PC-3 (cell line): ENCODE data around the gene OSBPL8. TPM values are rescaled to one million over a fixed set of nuclear protein-coding genes. Genes with fewer than 3 reads are reported as not detected.

Source experiments
- ATAC-seq: fragments of 200-7000 bp; cut with Tn5 transposase; 2 replicates; pipeline ENCODE4 v1.9.1; 2020; ENCODE audit warnings: mild to moderate bottlenecking, moderate library complexity
- BruUV-seq: library from RNA; stranded (reverse); fragments of 400-500 nt; replicated peaks from 2 replicates; lab custom pipeline; 2021; lab: Mats Ljungman, UMichigan
- CTCF ChIA-PET: fragments of 300-600 bp; sonication (Branson Sonifier 250); formaldehyde crosslinking; loops from one replicate; lab custom pipeline; 2022; ENCODE audit warnings: antibody characterized with exemption; lab: Charles Lee
- POLR2A ChIA-PET: fragments of 300-600 bp; sonication (Branson Sonifier 250); formaldehyde crosslinking; loops from one replicate; lab custom pipeline; 2022; ENCODE audit warnings: antibody characterized with exemption; ENCODE audit not compliant: unreplicated experiment; lab: Charles Lee
- DNase-seq: peaks from one replicate; pipeline ENCODE4 v3.0.0-alpha.2; 2015
- H2AFZ ChIP-seq: fragments of 300-600 bp; sonication (generic); 2 replicates; pipeline ENCODE4 v1.6.0; 2016; ENCODE audit warnings: antibody characterized with exemption, low read length
- H3F3A ChIP-seq: fragments of 300-600 bp; sonication (generic); one replicate; pipeline ENCODE4 v1.6.0; 2017; ENCODE audit warnings: antibody characterized with exemption, low read length, control low read depth, mild to moderate bottlenecking; ENCODE audit not compliant: unreplicated experiment
- H3K27ac ChIP-seq: fragments of 300-600 bp; sonication (generic); 2 replicates; pipeline ENCODE4 v1.5.1; 2016; ENCODE audit warnings: mild to moderate bottlenecking, low read length
- H3K27me3 ChIP-seq: fragments of 300-600 bp; sonication (generic); 2 replicates; pipeline ENCODE4 v1.6.1; 2016; ENCODE audit warnings: low read length, mixed read lengths
- H3K36me3 ChIP-seq: fragments of 300-600 bp; sonication (generic); 2 replicates; pipeline ENCODE4 v1.6.1; 2016; ENCODE audit warnings: low read depth, mixed run types, low read length, mixed read lengths
- H3K4me1 ChIP-seq: fragments of 300-600 bp; sonication (generic); 2 replicates; pipeline ENCODE4 v1.5.1; 2016; ENCODE audit warnings: low read length; ENCODE audit not compliant: insufficient read depth
- H3K4me2 ChIP-seq: fragments of 300-600 bp; sonication (generic); 2 replicates; pipeline ENCODE4 v1.6.0; 2016; ENCODE audit warnings: low read length
- H3K4me3 ChIP-seq: fragments of 300-600 bp; sonication (generic); 2 replicates; pipeline ENCODE4 v1.5.1; 2016; ENCODE audit warnings: mild to moderate bottlenecking, low read length, mixed read lengths
- H3K79me2 ChIP-seq: fragments of 300-600 bp; sonication (generic); 2 replicates; pipeline ENCODE4 v1.6.1; 2017; ENCODE audit warnings: low read length, mixed read lengths
- H3K9ac ChIP-seq: fragments of 300-600 bp; sonication (generic); 2 replicates; pipeline ENCODE4 v1.6.0; 2016; ENCODE audit warnings: mild to moderate bottlenecking, low read length
- H3K9me2 ChIP-seq: fragments of 300-600 bp; sonication (generic); replicated peaks from 2 replicates; pipeline ENCODE4 v1.6.1; 2016; ENCODE audit warnings: mixed run types, low read length, mixed read lengths
- H3K9me3 ChIP-seq: fragments of 300-600 bp; sonication (generic); 2 replicates; pipeline ENCODE4 v1.6.1; 2016; ENCODE audit warnings: low read length, mixed read lengths
- H4K20me1 ChIP-seq: fragments of 300-600 bp; sonication (generic); 2 replicates; pipeline ENCODE4 v1.6.1; 2016; ENCODE audit warnings: low read length, mixed read lengths
- EZH2 ChIP-seq: fragments of 300-600 bp; sonication (generic); IDR thresholded peaks from one replicate; pipeline ENCODE4 v1.6.1; 2017; ENCODE audit warnings: antibody characterized with exemption, mild to moderate bottlenecking, low read length; ENCODE audit not compliant: unreplicated experiment
- EZH2phosphoT487 ChIP-seq: fragments of 300-600 bp; sonication (generic); IDR thresholded peaks from 2 replicates; pipeline ENCODE4 v1.6.1; 2018; ENCODE audit warnings: mild to moderate bottlenecking, antibody characterized with exemption, low read length, borderline replicate concordance
- intact Hi-C: fragments of 100-400 bp; cut with micrococcal nuclease; formaldehyde crosslinking; loops from 2 replicates; pipeline ENCODE4 v1.9.0; 2023
- total RNA-seq: library from RNA; depleted of rRNA; stranded (reverse); fragments of >200 nt; gene quantifications from 2 replicates; pipeline ENCODE4 v1.2.3, GENCODE V29; 2014
- TF ChIP-seq, protein P1 (sequence below): fragments of 300-600 bp; sonication (generic); conservative IDR thresholded peaks from 2 replicates; pipeline ENCODE4 v1.5.1; 2017; ENCODE audit warnings: antibody characterized with exemption, low read depth, mild to moderate bottlenecking, low read length

The OSBPL8 gene
- total RNA-seq, 1 experiment from 2014 or later: 28.5 TPM

DNA sequence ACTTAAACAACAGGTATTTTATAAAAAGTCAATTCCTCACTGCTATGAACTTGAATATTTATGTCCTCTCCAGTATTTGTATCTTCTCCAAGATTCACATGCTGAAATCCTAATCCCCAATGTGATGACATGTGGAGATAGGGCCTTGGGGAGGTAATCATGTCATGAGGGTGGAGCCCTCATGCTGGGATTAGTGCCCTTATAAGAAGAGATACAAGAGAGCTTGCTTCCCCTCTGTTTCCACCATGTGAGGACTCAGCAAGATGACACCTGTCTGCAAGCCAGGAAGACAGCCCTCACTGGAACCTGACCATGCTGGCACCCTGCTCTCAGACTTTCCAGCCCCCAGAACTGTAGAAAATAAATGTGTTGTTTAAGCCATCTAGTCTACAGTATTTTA lies 36.2 kb downstream of the OSBPL8 start:
- H3F3A ChIP-seq: no peaks in the 10 kb centered on the region
- no peaks in the 10 kb centered on the region for H3K27me3 ChIP-seq
- H3K4me2 ChIP-seq: no peak overlapping the region
- no peaks in the 10 kb centered on the region for H3K9me3 ChIP-seq
- no peak overlapping the region for H3K4me3 ChIP-seq
- ChIA-PET CTCF (no interaction called here), POLR2A (no interaction called here)
- BruUV-seq: no TSS peak
- intact Hi-C loops: no loop called here
- DNase-seq (no peak), ATAC-seq (no peak)
- H3K79me2 ChIP-seq: peaks cover 11% of the 10 kb centered on the region
- H3K9ac ChIP-seq: no peak overlapping the region
- H3K9me2 ChIP-seq: no peaks in the 10 kb centered on the region
- H3K27ac ChIP-seq: no peak overlapping the region
- H4K20me1 ChIP-seq: no peaks in the 10 kb centered on the region
- no peak for TF ChIP-seq EZH2
- TF ChIP-seq EZH2phosphoT487: no peak
- TF ChIP-seq, protein P1, sequence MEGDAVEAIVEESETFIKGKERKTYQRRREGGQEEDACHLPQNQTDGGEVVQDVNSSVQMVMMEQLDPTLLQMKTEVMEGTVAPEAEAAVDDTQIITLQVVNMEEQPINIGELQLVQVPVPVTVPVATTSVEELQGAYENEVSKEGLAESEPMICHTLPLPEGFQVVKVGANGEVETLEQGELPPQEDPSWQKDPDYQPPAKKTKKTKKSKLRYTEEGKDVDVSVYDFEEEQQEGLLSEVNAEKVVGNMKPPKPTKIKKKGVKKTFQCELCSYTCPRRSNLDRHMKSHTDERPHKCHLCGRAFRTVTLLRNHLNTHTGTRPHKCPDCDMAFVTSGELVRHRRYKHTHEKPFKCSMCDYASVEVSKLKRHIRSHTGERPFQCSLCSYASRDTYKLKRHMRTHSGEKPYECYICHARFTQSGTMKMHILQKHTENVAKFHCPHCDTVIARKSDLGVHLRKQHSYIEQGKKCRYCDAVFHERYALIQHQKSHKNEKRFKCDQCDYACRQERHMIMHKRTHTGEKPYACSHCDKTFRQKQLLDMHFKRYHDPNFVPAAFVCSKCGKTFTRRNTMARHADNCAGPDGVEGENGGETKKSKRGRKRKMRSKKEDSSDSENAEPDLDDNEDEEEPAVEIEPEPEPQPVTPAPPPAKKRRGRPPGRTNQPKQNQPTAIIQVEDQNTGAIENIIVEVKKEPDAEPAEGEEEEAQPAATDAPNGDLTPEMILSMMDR: no peak
- no peaks in the 10 kb centered on the region for H3K36me3 ChIP-seq
- no peaks in the 10 kb centered on the region for H3K4me1 ChIP-seq
- H2AFZ ChIP-seq: no peak overlapping the region

DNA sequence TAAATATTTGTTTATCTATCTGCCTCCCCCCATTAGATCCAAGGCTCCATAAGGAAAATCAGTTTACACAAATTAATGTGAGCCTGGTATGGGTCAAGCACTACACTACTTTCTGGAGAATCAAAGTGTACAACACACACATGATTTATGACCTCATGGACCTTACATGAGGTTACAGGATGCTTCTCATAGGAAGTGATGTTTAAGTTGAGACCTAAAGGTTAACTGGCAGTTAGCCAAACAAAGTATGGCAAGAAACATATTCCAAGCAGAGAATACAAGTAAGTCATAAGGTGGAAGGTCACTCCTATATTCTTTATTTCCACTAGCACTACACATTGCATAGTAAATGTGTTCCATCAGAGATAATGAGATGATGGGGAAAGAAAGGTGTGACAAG lies 39.2 kb downstream of the OSBPL8 start:
- CTCF ChIA-PET: no interaction called here
- Histone ChIP-seq H3F3A (no peaks in the 10 kb centered on the region), H3K9ac (no peak overlapping the region), H3K4me3 (no peak overlapping the region), H3K9me3 (no peaks in the 10 kb centered on the region), H3K27me3 (no peaks in the 10 kb centered on the region), H3K9me2 (no peaks in the 10 kb centered on the region), H3K4me2 (no peak overlapping the region), H3K79me2 (peaks cover 11% of the 10 kb centered on the region), H3K36me3 (no peaks in the 10 kb centered on the region), H2AFZ (no peak overlapping the region), H4K20me1 (no peaks in the 10 kb centered on the region), H3K4me1 (no peaks in the 10 kb centered on the region), H3K27ac (no peak overlapping the region)
- intact Hi-C loops: no loop called here
- ATAC-seq (no peak), DNase-seq (no peak)
- BruUV-seq: no TSS peak
- POLR2A ChIA-PET: no interaction called here
- TF ChIP-seq EZH2phosphoT487: no peak
- TF ChIP-seq, protein P1: no peak
- TF ChIP-seq EZH2: no peak

DNA sequence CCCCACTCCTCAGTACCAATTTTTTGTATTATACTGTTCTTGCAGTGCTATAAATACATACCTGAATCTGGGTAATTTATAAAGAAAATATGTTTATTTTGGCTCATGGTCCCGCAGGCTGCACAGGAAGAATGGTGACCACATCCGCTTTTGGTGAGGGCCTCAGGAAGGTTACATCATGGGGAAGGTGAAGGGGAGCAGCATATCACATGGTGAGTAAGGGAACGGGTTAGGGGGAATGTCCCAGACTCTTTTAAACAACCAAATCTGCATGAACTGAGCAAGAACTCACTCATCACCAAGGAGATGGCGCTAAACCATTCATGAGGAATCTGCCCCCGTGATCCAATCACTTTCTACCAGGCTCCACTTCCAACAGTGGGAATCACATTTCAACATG lies 40.0 kb downstream of the OSBPL8 start:
- Histone ChIP-seq H3K9me3 (no peaks in the 10 kb centered on the region), H3K9ac (no peak overlapping the region), H3F3A (no peaks in the 10 kb centered on the region), H3K9me2 (no peaks in the 10 kb centered on the region), H3K36me3 (no peaks in the 10 kb centered on the region), H4K20me1 (no peaks in the 10 kb centered on the region), H3K4me3 (no peak overlapping the region), H2AFZ (no peak overlapping the region), H3K27ac (no peak overlapping the region), H3K79me2 (peaks cover 11% of the 10 kb centered on the region), H3K4me2 (no peak overlapping the region), H3K4me1 (no peaks in the 10 kb centered on the region), H3K27me3 (no peaks in the 10 kb centered on the region)
- DNase-seq (peak; percentile 5), ATAC-seq (no peak)
- BruUV-seq: no TSS peak
- ChIA-PET CTCF (no interaction called here), POLR2A (no interaction called here)
- intact Hi-C loops: loop anchor here (5.0 kb wide), 1 partner anchor 68 kb away; no protein-coding TSS in a partner anchor
- TF ChIP-seq EZH2: no peak
- no peak for TF ChIP-seq EZH2phosphoT487
- TF ChIP-seq, protein P1: no peak
